Vagina (tissue), 2 donors: Measurements from ENCODE around the gene DNM2.

Source experiments
- CTCF ChIP-seq, 3 experiments: fragments of 450-650 bp in 2 of 3; fragments of 200-600 bp in 1 of 3; sonication (generic) in 1 of 3; IDR thresholded peaks; one replicate each; pipeline ENCODE4 v1.5.1; 2017 to 2019; ENCODE audit warnings: antibody characterized with exemption in 3 of 3, mild to moderate bottlenecking in 2 of 3, moderate library complexity in 2 of 3
- POLR2A ChIP-seq, 2 donors: fragments of 450-650 bp; IDR thresholded peaks; one replicate each; pipeline ENCODE4 v1.6.1; 2017; ENCODE audit warnings: antibody characterized with exemption in 2 of 2, mild to moderate bottlenecking in 2 of 2, moderate library complexity in 2 of 2

GRCh38 chr19:10726268-10726667, 8.4 kb downstream of the DNM2 start:
- TF ChIP-seq CTCF (IDR thresholded peaks at IDR 0.05): no peak
- no peak for TF ChIP-seq POLR2A (IDR thresholded peaks at IDR 0.05)
